Measurements from ENCODE around the gene C11orf16.

DNA sequence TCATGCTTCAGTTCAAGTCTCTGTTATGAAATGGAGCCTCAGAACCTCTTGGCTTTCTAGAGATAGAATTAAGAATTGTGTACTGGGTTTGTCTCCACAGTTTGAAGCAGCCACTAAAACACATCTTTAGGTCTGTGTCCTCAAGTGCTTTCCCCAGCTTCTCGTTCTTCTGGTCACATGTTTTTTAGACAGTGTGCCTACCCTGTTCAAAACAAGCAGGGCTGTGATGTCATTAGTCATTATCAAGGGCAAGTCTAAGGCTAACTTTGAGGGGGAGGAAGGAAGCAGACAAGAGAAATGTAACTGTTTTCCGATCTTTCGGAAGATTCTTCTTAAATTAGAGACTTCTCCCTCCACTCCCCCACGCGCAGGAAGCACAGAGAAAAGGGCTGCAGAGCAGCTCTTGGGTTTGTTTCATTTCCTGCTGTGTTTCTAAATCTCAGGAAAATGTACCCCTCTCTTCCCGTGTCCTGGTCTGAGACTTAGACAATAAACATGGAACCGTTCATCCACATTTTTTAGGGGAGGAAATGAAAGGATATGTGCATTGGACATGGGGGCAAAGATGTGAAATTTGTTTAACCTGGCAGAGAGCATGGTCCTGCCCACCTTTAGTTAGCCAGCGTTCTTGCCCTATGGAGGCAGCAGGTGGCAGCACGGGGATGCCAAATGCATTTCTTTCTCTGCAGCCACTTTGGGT is 18.6 kb downstream of the C11orf16 start:
- TF ChIP-seq PKNOX1 (IDR thresholded peaks at IDR 0.05) (no peak), LEF1 (IDR thresholded peaks at IDR 0.05; ENCODE audit: borderline replicate concordance) (no peak)

Data from HEK293T (cell line).